Occipital lobe (tissue), 2 donors: ENCODE data around the gene MAGEA2B. TPM values are rescaled to one million over a fixed set of nuclear protein-coding genes. Genes with fewer than 3 reads are reported as not detected.
"Not testable (repeated sequence)": the region's sequence is repeated elsewhere in the genome, so short reads cannot be mapped to it uniquely, and the experiment has no call there.

Source experiments
- DNase-seq: peaks from one replicate; lab custom pipeline; 2025; lab: John Stamatoyannopoulos, UW
- total RNA-seq: library from RNA; depleted of rRNA; stranded (reverse); fragments of >200 nt; gene quantifications from one replicate; pipeline ENCODE4 v1.2.3, GENCODE V29; 2014

Gene MAGEA2B
- total RNA-seq, 1 donor from 2014 or later: not detected

- DNase-seq: not testable (repeated sequence)
These were observed 40.4 kb downstream of the MAGEA2B start for GRCh38 chrX:152754871-152755270.

DNA sequence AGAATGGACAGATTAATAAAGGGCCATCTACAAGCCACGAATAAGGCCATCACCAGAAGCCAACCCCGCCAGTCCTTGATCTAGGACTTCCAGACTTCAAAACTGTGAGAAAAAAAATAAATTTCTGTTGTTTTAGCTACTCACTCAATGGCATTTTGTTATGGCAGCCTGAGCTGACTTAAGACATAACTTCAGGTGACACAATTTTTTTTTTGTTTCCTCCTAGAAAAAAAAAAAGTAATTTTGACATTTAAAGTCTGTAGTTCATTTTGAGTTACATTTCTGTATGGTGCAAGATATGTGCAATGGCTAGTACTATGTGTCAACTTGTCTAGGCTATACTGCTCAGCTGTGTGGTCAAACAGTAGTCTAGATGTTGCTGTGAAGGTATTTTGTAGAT lies 44.5 kb downstream of the MAGEA2B start, which contains the start of gene CSAG3:
Gene CSAG3, plus strand, starts transcription at position 301 of the 400 bp plus-strand sequence.
- DNase-seq: not testable (repeated sequence)

DNA sequence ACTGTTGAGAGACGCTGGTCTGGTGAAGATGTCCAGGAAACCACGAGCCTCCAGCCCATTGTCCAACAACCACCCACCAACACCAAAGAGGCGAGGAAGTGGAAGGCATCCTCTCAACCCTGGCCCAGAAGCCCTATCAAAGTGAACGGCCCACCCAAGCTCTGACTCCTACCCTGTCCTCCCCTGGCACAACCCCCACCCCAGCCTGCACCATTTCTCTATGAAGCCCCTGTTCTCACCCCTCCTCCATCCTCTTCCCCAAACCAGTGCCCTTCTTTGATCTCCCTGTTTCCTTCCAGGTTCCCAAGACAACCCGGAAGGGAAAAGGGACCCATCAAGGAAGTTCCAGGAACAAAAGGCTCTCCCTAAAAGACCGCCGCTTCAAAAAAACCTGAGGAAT lies 45.1 kb downstream of the MAGEA2B start:
- not testable (repeated sequence) for DNase-seq

DNA sequence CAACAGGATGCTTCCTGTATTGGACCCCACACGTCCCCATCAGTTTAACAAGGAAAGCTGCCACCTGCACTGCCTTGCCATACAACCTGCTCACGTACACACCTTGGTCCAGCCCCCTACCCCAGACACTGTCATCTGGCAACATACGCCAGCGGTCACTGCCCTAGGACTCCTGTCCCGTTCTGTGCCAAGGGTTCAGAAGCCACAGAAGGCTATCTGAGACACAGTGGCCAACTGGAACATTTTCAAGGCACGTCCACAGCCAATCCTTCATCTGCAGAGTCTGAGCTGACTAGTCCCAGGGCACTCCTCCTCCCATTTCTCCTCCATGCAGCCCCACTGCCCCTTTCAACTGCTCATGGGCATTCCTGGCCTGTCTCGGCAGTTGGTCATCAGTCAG lies 47.2 kb downstream of the MAGEA2B start:
- not testable (repeated sequence) for DNase-seq

- not testable (repeated sequence) for DNase-seq
These were observed 52.1 kb downstream of the MAGEA2B start for GRCh38 chrX:152766562-152766961.

Other genes starting within 250 kb of the MAGEA2B start
- 0.47 TPM for gene GABRQ, start 76.7 kb upstream of the MAGEA2B start, total RNA-seq
- gene MAGEA3, start 15.8 kb upstream of the MAGEA2B start, total RNA-seq: not detected
- gene CSAG2, start 5.4 kb upstream of the MAGEA2B start, total RNA-seq: not detected
- gene CSAG1, start 19.1 kb downstream of the MAGEA2B start, total RNA-seq: not detected
- not detected for gene MAGEA12, start 19.1 kb downstream of the MAGEA2B start, total RNA-seq
- not detected for gene MAGEA2, start 39.2 kb downstream of the MAGEA2B start, total RNA-seq
- gene CSAG3, start 44.6 kb downstream of the MAGEA2B start, total RNA-seq: not detected
- not detected for gene MAGEA6, start 55.1 kb downstream of the MAGEA2B start, total RNA-seq
- 24.2 TPM for gene CETN2, start 116.1 kb downstream of the MAGEA2B start, total RNA-seq
- 14.5 TPM for gene NSDHL, start 116.4 kb downstream of the MAGEA2B start, total RNA-seq
- gene ZNF185, start 183.4 kb downstream of the MAGEA2B start, total RNA-seq: 2.3 TPM